HL-60 (cell line): Measurements from ENCODE around the gene TYMP.

Experiments
- GABPA ChIP-seq: IDR thresholded peaks from 2 replicates; pipeline ENCODE4 v1.6.1; 2012; ENCODE audit warnings: low read depth
- POLR2AphosphoS5 ChIP-seq: IDR thresholded peaks from 2 replicates; pipeline ENCODE4 v1.6.1; 2012; ENCODE audit warnings: low read depth
- REST ChIP-seq: IDR thresholded peaks from 2 replicates; pipeline ENCODE4 v1.6.1; 2012; ENCODE audit warnings: low read depth; ENCODE audit not compliant: insufficient replicate concordance
- SPI1 ChIP-seq: IDR thresholded peaks from 2 replicates; pipeline ENCODE4 v1.6.1; 2012; ENCODE audit warnings: low read depth, mild to moderate bottlenecking, borderline replicate concordance
- TF ChIP-seq, protein P1 (sequence below): IDR thresholded peaks from one replicate; pipeline ENCODE4 v1.5.1; 2011; ENCODE audit warnings: low read length, control low read depth, inconsistent platforms; ENCODE audit not compliant: insufficient read depth

GRCh38 chr22:50540381-50540780 is 10.6 kb upstream of the TYMP start:
- TF ChIP-seq, protein P1, sequence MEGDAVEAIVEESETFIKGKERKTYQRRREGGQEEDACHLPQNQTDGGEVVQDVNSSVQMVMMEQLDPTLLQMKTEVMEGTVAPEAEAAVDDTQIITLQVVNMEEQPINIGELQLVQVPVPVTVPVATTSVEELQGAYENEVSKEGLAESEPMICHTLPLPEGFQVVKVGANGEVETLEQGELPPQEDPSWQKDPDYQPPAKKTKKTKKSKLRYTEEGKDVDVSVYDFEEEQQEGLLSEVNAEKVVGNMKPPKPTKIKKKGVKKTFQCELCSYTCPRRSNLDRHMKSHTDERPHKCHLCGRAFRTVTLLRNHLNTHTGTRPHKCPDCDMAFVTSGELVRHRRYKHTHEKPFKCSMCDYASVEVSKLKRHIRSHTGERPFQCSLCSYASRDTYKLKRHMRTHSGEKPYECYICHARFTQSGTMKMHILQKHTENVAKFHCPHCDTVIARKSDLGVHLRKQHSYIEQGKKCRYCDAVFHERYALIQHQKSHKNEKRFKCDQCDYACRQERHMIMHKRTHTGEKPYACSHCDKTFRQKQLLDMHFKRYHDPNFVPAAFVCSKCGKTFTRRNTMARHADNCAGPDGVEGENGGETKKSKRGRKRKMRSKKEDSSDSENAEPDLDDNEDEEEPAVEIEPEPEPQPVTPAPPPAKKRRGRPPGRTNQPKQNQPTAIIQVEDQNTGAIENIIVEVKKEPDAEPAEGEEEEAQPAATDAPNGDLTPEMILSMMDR, result no peak
- TF ChIP-seq POLR2AphosphoS5, result no peak
- TF ChIP-seq REST, result no peak
- TF ChIP-seq GABPA, result no peak
- TF ChIP-seq SPI1, result no peak
